Skeletal muscle tissue (tissue), 4 donors: Measurements from ENCODE around the gene PHF21B. TPM values are rescaled to one million over a fixed set of nuclear protein-coding genes. Genes with fewer than 3 reads are reported as not detected.

Source experiments
- H3K27ac ChIP-seq: one replicate; pipeline ENCODE4 v1.7.0; 2013; ENCODE audit warnings: mild to moderate bottlenecking, low read depth, low read length, inconsistent platforms
- H3K27me3 ChIP-seq, 3 donors: one replicate each; pipeline ENCODE4 v1.7.0; 2013; ENCODE audit warnings: low read length in 3 of 3; ENCODE audit not compliant: control insufficient read depth in 3 of 3, insufficient read depth in 3 of 3
- H3K36me3 ChIP-seq, 3 donors: one replicate each; pipeline ENCODE4 v1.7.0; 2013; ENCODE audit warnings: low read length in 3 of 3; ENCODE audit not compliant: control insufficient read depth in 3 of 3, insufficient read depth in 3 of 3
- H3K4me1 ChIP-seq, 3 donors: one replicate each; pipeline ENCODE4 v1.7.0; 2013; ENCODE audit warnings: low read length in 3 of 3, mild to moderate bottlenecking in 3 of 3; ENCODE audit not compliant: control insufficient read depth in 3 of 3, insufficient read depth in 3 of 3
- H3K4me3 ChIP-seq, 3 donors: one replicate each; pipeline ENCODE4 v1.7.0; 2013; ENCODE audit warnings: low read length in 3 of 3
- H3K9ac ChIP-seq, 3 donors: one replicate each; pipeline ENCODE4 v1.7.0; 2013; ENCODE audit warnings: low read length in 3 of 3, mild to moderate bottlenecking in 3 of 3, moderate library complexity in 2 of 3, low read depth in 1 of 3
- H3K9me3 ChIP-seq, 3 donors: one replicate each; pipeline ENCODE4 v1.7.0; 2013; ENCODE audit warnings: low read length in 3 of 3; ENCODE audit not compliant: control insufficient read depth in 3 of 3
- total RNA-seq: library from RNA; depleted of rRNA; stranded (reverse); fragments of >200 nt; gene quantifications from one replicate; pipeline ENCODE4 v1.2.3, GENCODE V29; 2014
- donor health status: Osteomylitis.

The PHF21B gene
- total RNA-seq, 1 donor from 2014 or later: 1.0 TPM

GRCh38 chr22:44995105-44995514 lies 14.7 kb downstream of the PHF21B start:
- Histone ChIP-seq H3K9me3 (no peaks in the 10 kb centered on the region), H3K9ac (no peak overlapping the region), H3K4me1 (no peaks in the 10 kb centered on the region), H3K36me3 (no peaks in the 10 kb centered on the region), H3K4me3 (no peak overlapping the region), H3K27ac (no peak overlapping the region), H3K27me3 (peaks cover 25 to 59% (median 36%) of the 10 kb centered on the region in 3 donors)

GRCh38 chr22:44994399-44995104 lies 15.3 kb downstream of the PHF21B start:
- H3K36me3 ChIP-seq: no peaks in the 10 kb centered on the region
- no peak overlapping the region for H3K27ac ChIP-seq
- no peaks in the 10 kb centered on the region for H3K4me1 ChIP-seq
- H3K9me3 ChIP-seq: no peaks in the 10 kb centered on the region
- H3K9ac ChIP-seq: no peak overlapping the region
- H3K27me3 ChIP-seq: peaks cover 25 to 62% (median 34%) of the 10 kb centered on the region in 3 donors
- no peak overlapping the region for H3K4me3 ChIP-seq

- no peak overlapping the region for H3K4me3 ChIP-seq
- H3K36me3 ChIP-seq: no peaks in the 10 kb centered on the region
- no peaks in the 10 kb centered on the region for H3K9me3 ChIP-seq
- H3K27ac ChIP-seq: no peak overlapping the region
- H3K9ac ChIP-seq: no peak overlapping the region
- peaks cover 25 to 58% (median 36%) of the 10 kb centered on the region in 3 donors for H3K27me3 ChIP-seq
- H3K4me1 ChIP-seq: no peaks in the 10 kb centered on the region
Measured at GRCh38 chr22:44992166-44992565, 17.6 kb downstream of the PHF21B start.

GRCh38 chr22:44991218-44991617 lies 18.6 kb downstream of the PHF21B start:
- H3K27me3 ChIP-seq: peaks cover 16 to 54% (median 29%) of the 10 kb centered on the region in 3 donors
- H3K4me1 ChIP-seq: no peaks in the 10 kb centered on the region

GRCh38 chr22:44990810-44991209 lies 19.0 kb downstream of the PHF21B start:
- Histone ChIP-seq H3K36me3 (no peaks in the 10 kb centered on the region), H3K9me3 (peaks cover 0 to 2% (median 0%) of the 10 kb centered on the region in 3 donors), H3K4me1 (no peaks in the 10 kb centered on the region), H3K27me3 (peaks cover 16 to 52% (median 29%) of the 10 kb centered on the region in 3 donors), H3K27ac (no peak overlapping the region), H3K9ac (no peak overlapping the region), H3K4me3 (no peak overlapping the region)

More at GRCh38 chr22:44991218-44991617, 18.6 kb downstream of the PHF21B start:
- Histone ChIP-seq H3K36me3 (no peaks in the 10 kb centered on the region), H3K27ac (no peak overlapping the region), H3K9ac (no peak overlapping the region), H3K9me3 (no peaks in the 10 kb centered on the region), H3K4me3 (no peak overlapping the region)

GRCh38 chr22:44990328-44990727 lies 19.5 kb downstream of the PHF21B start:
- peaks cover 16 to 51% (median 29%) of the 10 kb centered on the region in 3 donors for H3K27me3 ChIP-seq
- H3K9ac ChIP-seq: no peak overlapping the region
- peaks cover 0 to 4% (median 0%) of the 10 kb centered on the region in 3 donors for H3K9me3 ChIP-seq
- no peaks in the 10 kb centered on the region for H3K4me1 ChIP-seq
- H3K4me3 ChIP-seq: no peak overlapping the region
- H3K36me3 ChIP-seq: no peaks in the 10 kb centered on the region
- no peak overlapping the region for H3K27ac ChIP-seq

GRCh38 chr22:44988671-44989070 lies 21.1 kb downstream of the PHF21B start:
- no peaks in the 10 kb centered on the region for H3K4me1 ChIP-seq
- H3K27me3 ChIP-seq: peaks cover 16 to 40% (median 25%) of the 10 kb centered on the region in 3 donors
- H3K9me3 ChIP-seq: peaks cover 0 to 4% (median 0%) of the 10 kb centered on the region in 3 donors
- no peak overlapping the region for H3K4me3 ChIP-seq
- no peaks in the 10 kb centered on the region for H3K36me3 ChIP-seq
- H3K9ac ChIP-seq: no peak overlapping the region
- H3K27ac ChIP-seq: no peak overlapping the region

- peaks cover 0 to 4% (median 0%) of the 10 kb centered on the region in 3 donors for H3K9me3 ChIP-seq
- no peaks in the 10 kb centered on the region for H3K36me3 ChIP-seq
- peaks cover 7 to 28% (median 21%) of the 10 kb centered on the region in 3 donors for H3K27me3 ChIP-seq
- no peak overlapping the region for H3K4me3 ChIP-seq
- no peak overlapping the region for H3K27ac ChIP-seq
- H3K4me1 ChIP-seq: no peaks in the 10 kb centered on the region
- no peak overlapping the region for H3K9ac ChIP-seq
Measured at GRCh38 chr22:44986926-44987325, 22.9 kb downstream of the PHF21B start.

- peaks cover 8 to 28% (median 24%) of the 10 kb centered on the region in 3 donors for H3K27me3 ChIP-seq
- peaks cover 0 to 4% (median 0%) of the 10 kb centered on the region in 3 donors for H3K9me3 ChIP-seq
- H3K4me3 ChIP-seq: no peak overlapping the region
- no peaks in the 10 kb centered on the region for H3K4me1 ChIP-seq
- H3K27ac ChIP-seq: no peak overlapping the region
- no peaks in the 10 kb centered on the region for H3K36me3 ChIP-seq
- no peak overlapping the region for H3K9ac ChIP-seq
Measured at GRCh38 chr22:44985906-44986527, 23.8 kb downstream of the PHF21B start.

GRCh38 chr22:44983878-44984482 lies 25.8 kb downstream of the PHF21B start:
- H3K36me3 ChIP-seq: no peaks in the 10 kb centered on the region
- H3K27ac ChIP-seq: no peak overlapping the region

More at GRCh38 chr22:44983878-44984482, 25.8 kb downstream of the PHF21B start:
- Histone ChIP-seq H3K4me3 (no peak overlapping the region), H3K9ac (no peak overlapping the region), H3K4me1 (no peaks in the 10 kb centered on the region), H3K27me3 (peaks cover 8 to 37% (median 30%) of the 10 kb centered on the region in 3 donors), H3K9me3 (peaks cover 0 to 4% (median 0%) of the 10 kb centered on the region in 3 donors)
